Common myeloid progenitor, CD34-positive (primary cell): ENCODE measurements around the gene ZNF892. TPM values are rescaled to one million over a fixed set of nuclear protein-coding genes. Genes with fewer than 3 reads are reported as not detected.

ENCODE experiments used
- CTCF ChIA-PET: fragments of 350-600 bp; sonication (Branson Sonifier 250); formaldehyde crosslinking; loops from one replicate; lab custom pipeline; 2021; ENCODE audit warnings: antibody characterized with exemption; lab: Charles Lee
- POLR2A ChIA-PET: fragments of 350-600 bp; sonication (Branson Sonifier 250); formaldehyde crosslinking; loops from one replicate; lab custom pipeline; 2021; ENCODE audit warnings: antibody characterized with exemption; lab: Charles Lee
- DNase-seq, 3 donors: peaks; one replicate each; pipeline versions ENCODE4 v3.0.0 to v3.0.0-alpha.2; 2013
- H3K27ac ChIP-seq, 2 experiments: 1 replicate in 1 of 2; 2 replicates in 1 of 2; pipeline ENCODE4 v1.7.0; 2013; ENCODE audit warnings: inconsistent platforms in 2 of 2, low read length in 2 of 2, mild to moderate bottlenecking in 2 of 2, low read depth in 1 of 2, moderate library complexity in 1 of 2; ENCODE audit not compliant: severe bottlenecking in 2 of 2, insufficient read depth in 1 of 2, poor library complexity in 1 of 2
- H3K27me3 ChIP-seq, 5 experiments: replicated peaks in 2 of 5; 1 replicate in 3 of 5; 2 replicates in 2 of 5; pipeline versions ENCODE4 v1.6.1 to v1.7.0; 2013; ENCODE audit warnings: low read length in 4 of 5, mild to moderate bottlenecking in 2 of 5, moderate library complexity in 2 of 5, inconsistent platforms in 1 of 5; ENCODE audit not compliant: insufficient read depth in 5 of 5, control insufficient read depth in 4 of 5
- H3K36me3 ChIP-seq, 4 experiments: 1 replicate in 2 of 4; 2 replicates in 2 of 4; pipeline versions ENCODE4 v1.6.1 to v1.7.0; 2013; ENCODE audit warnings: low read length in 3 of 4, control low read depth in 1 of 4, mild to moderate bottlenecking in 1 of 4; ENCODE audit not compliant: control insufficient read depth in 4 of 4, insufficient read depth in 4 of 4
- H3K4me1 ChIP-seq, 4 experiments: 1 replicate in 3 of 4; 2 replicates in 1 of 4; pipeline versions ENCODE4 v1.6.1 to v1.7.1; 2013; ENCODE audit warnings: low read length in 3 of 4, mild to moderate bottlenecking in 3 of 4, control low read depth in 1 of 4, inconsistent platforms in 1 of 4, moderate library complexity in 1 of 4; ENCODE audit not compliant: control insufficient read depth in 4 of 4, insufficient read depth in 4 of 4; ENCODE audit errors: control extremely low read depth in 1 of 4
- H3K4me3 ChIP-seq, 7 experiments: 1 replicate in 4 of 7; 2 replicates in 3 of 7; pipeline versions ENCODE4 v1.5.1 to v1.7.0; 2013; ENCODE audit warnings: mild to moderate bottlenecking in 7 of 7, low read length in 6 of 7, moderate library complexity in 6 of 7, inconsistent platforms in 2 of 7, low read depth in 2 of 7, control low read depth in 1 of 7; ENCODE audit not compliant: insufficient read depth in 4 of 7, control insufficient read depth in 1 of 7; ENCODE audit errors: extremely low read depth in 1 of 7
- H3K9me3 ChIP-seq, 5 experiments: 1 replicate in 4 of 5; 2 replicates in 1 of 5; pipeline versions ENCODE4 v1.6.1 to v1.7.1; 2013; ENCODE audit warnings: low read length in 4 of 5, mild to moderate bottlenecking in 2 of 5, inconsistent platforms in 1 of 5, low read depth in 1 of 5, moderate library complexity in 1 of 5; ENCODE audit not compliant: control insufficient read depth in 4 of 5, insufficient read depth in 2 of 5; ENCODE audit errors: control extremely low read depth in 1 of 5
- WGBS: methylation state at CpG from one replicate; pipeline ENCODE4 v1.1.5; 2013; ENCODE audit not compliant: insufficient coverage; 5-methylcytosine and 5-hydroxymethylcytosine counted together
- polyA plus RNA-seq: library from polyadenylated mRNA; unstranded; fragments of 120-200 nt; gene quantifications from one replicate; pipeline ENCODE4 v1.2.1, GENCODE V29; 2013

Gene ZNF892
- polyA plus RNA-seq: 2.5 TPM

DNA sequence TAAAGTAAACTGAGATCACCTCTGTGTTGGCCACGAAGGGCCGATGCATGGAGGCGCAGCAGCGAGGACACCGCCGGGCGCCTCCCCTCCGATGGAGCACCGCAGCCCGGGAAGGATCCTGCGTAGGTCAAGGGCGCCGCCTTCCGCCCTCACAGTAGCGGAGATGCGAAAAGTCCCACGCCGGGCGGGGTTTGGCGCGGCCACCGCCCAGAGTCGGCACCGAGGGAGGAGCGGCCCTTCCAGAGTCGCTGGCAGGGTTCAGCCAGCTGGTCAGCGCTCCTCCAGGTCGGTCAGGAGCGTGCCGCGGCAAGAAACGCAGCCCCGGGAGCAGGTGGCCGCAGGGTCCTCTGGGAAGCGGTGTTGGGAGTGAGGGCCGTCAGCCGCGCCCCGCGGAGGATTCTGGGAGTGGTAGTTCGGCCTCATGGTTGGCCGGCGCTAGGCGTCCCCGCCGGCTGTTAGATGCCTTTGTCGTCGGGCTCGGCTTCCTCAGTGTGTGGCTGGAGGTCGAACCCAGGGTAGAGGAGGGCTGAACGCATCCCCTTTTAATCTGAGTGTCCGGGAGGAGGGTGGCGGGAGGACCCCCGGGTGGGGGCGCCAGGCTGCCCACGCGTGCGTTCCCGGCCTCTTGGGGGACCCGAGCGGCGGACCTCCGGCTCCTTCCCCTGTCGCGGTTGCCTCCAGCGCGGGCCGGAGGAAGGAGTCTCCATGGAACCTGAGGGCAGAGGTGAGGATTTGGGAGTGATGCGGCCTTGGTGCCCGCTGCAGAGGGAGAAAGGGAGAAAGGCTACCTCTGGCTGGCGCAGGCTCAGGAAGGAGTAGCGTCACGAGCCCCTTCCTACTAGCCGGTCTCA is at the start of gene ZNF892:
ZNF892 (plus strand) TSS at position 411 of the 851 bp plus-strand sequence; CDS start at position 706, 295 bp downstream.
- peak; percentile 76 to 86 (median 79) for DNase-seq
- peaks cover 10 to 38% (median 27%) of the 10 kb centered on the region in 5 experiments for H3K9me3 ChIP-seq
- POLR2A ChIA-PET: no interaction called here
- H3K4me1 ChIP-seq: peaks cover 0 to 13% (median 6%) of the 10 kb centered on the region in 4 experiments
- under 1% methylated on average over 63 of the region's 74 CpGs for whole genome bisulfite sequencing
- H3K27ac ChIP-seq: peak within 1 kb of the TSS; percentile 33 to 76
- CTCF ChIA-PET: no interaction called here
- H3K4me3 ChIP-seq: peak within 1 kb of the TSS; percentile 65 to 93 (median 81)
- H3K27me3 ChIP-seq: no peaks in the 10 kb centered on the region
- H3K36me3 ChIP-seq: peaks cover 17 to 33% (median 29%) of the 10 kb centered on the region in 4 experiments

GRCh38 chr2:95158441-95158840 is 48.9 kb upstream of the ZNF892 start:
- Histone ChIP-seq H3K27ac (peak overlapping the region in 1 of 2 experiments; percentile 62), H3K27me3 (no peaks in the 10 kb centered on the region), H3K4me3 (peak overlapping the region; percentile 53 to 98 (median 78)), H3K9me3 (peaks cover 3 to 31% (median 20%) of the 10 kb centered on the region in 5 experiments), H3K36me3 (peaks cover 14 to 34% (median 26%) of the 10 kb centered on the region in 4 experiments), H3K4me1 (peaks cover 0 to 19% (median 10%) of the 10 kb centered on the region in 4 experiments)
- no peak for DNase-seq
- CTCF ChIA-PET: interaction anchor here (1.2 to 1.8 kb wide), 2 partner anchors 36 to 43 kb away, joined by 5 to 6 read pairs; no protein-coding TSS in a partner anchor
- POLR2A ChIA-PET: no interaction called here
- WGBS: 86% methylated on average over 6 of the region's 10 CpGs

GRCh38 chr2:95158891-95159619 is 48.3 kb upstream of the ZNF892 start:
- ChIA-PET CTCF (interaction anchor here (0.9 to 1.8 kb wide), 3 partner anchors 36 to 44 kb away, joined by 3 to 6 read pairs (median 5); partner anchors contain the start of gene MRPS5), POLR2A (no interaction called here)
- peaks cover 13 to 30% (median 22%) of the 10 kb centered on the region in 4 experiments for H3K36me3 ChIP-seq
- peak overlapping the region; percentile 53 to 98 (median 78) for H3K4me3 ChIP-seq
- DNase-seq: peak; percentile 34 to 70 (median 52)
- H3K27me3 ChIP-seq: no peaks in the 10 kb centered on the region
- peaks cover 0 to 20% (median 12%) of the 10 kb centered on the region in 4 experiments for H3K4me1 ChIP-seq
- H3K9me3 ChIP-seq: peaks cover 3 to 26% (median 17%) of the 10 kb centered on the region in 5 experiments
- WGBS: 1% methylated on average over 40 of the region's 58 CpGs
- peak overlapping the region in 1 of 2 experiments; percentile 62 for H3K27ac ChIP-seq

DNA sequence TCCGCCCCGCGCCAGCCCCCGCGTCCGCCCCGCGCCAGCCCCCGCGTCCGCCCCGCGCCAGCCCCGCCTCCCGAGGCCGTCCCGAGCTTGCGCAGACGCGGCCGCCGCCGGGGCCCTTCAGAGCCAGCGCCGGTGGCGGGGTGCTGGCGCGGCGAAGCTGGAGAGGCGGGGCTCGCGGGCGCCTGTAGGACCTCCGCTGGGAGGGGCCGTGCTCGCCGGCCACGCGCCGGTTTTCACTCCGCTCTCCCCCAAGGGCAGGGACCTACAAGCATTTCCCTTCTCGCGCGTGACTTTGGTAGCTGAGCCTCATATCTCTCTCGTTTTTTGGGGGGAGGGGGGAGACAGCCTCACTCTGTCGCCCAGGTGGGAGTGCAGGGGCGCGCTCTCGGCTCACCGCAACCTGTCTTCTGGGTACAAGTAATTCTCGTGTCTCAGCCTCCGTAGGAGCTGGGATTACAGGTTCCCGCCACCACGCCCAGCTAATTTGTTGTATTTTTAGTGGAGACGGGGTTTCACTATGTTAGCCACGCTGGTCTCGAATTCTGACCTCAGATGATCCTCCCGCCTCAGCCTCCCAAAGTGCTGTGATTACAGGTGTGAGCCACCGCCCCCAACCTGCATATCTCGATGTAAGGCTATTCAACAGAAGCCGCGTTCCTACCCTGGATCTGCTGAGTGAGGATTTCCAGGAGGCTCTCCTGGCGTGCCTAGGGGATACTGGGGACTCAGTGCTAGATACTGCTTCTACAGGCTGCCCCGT is 47.5 kb upstream of the ZNF892 start, which contains the start of gene ZNF514:
ZNF514 (minus strand) TSS at position 159 of the 760 bp plus-strand sequence. CDS start 6,595 bp downstream, outside the sequence.
- Histone ChIP-seq H3K4me3 (peak within 1 kb of the TSS; percentile 57 to 98 (median 78)), H3K4me1 (peaks cover 4 to 28% (median 13%) of the 10 kb centered on the region in 4 experiments), H3K27me3 (no peaks in the 10 kb centered on the region), H3K27ac (peak within 1 kb of the TSS in 1 of 2 experiments; percentile 62), H3K36me3 (peaks cover 7 to 22% (median 15%) of the 10 kb centered on the region in 4 experiments), H3K9me3 (peaks cover 0 to 18% (median 9%) of the 10 kb centered on the region in 5 experiments)
- ChIA-PET POLR2A (no interaction called here), CTCF (interaction anchor here (0.9 kb wide), 1 partner anchor 38 kb away, joined by 3 read pairs; the partner anchor contains the start of gene MRPS5)
- 24% methylated on average over 37 of the region's 64 CpGs for WGBS
- DNase-seq: peak; percentile 78 to 90 (median 87)

GRCh38 chr2:95165030-95165370 is 42.3 kb upstream of the ZNF892 start:
- no peaks in the 10 kb centered on the region for H3K27me3 ChIP-seq
- CTCF ChIA-PET: interaction anchor here (1.0 kb wide), 1 partner anchor 43 kb away, joined by 7 read pairs; the partner anchor contains the start of gene MRPS5

More at GRCh38 chr2:95165030-95165370, 42.3 kb upstream of the ZNF892 start:
- H3K9me3 ChIP-seq: peaks cover 0 to 9% (median 0%) of the 10 kb centered on the region in 5 experiments
- POLR2A ChIA-PET: interaction anchor here (2.0 kb wide), 1 partner anchor 44 kb away, joined by 9 read pairs; the partner anchor contains the start of gene MRPS5
- H3K27ac ChIP-seq: peak overlapping the region; percentile 92 to 95
- peaks cover 0 to 2% (median under 1%) of the 10 kb centered on the region in 4 experiments for H3K36me3 ChIP-seq
- peak overlapping the region; percentile 70 to 100 (median 96) for H3K4me3 ChIP-seq
- peak in 2 of 3 donors; percentile 44 to 45 for DNase-seq
- WGBS: under 1% methylated on average over 9 of the region's 9 CpGs
- peaks cover 9 to 25% (median 13%) of the 10 kb centered on the region in 4 experiments for H3K4me1 ChIP-seq
